KMS-11 (cell line): ENCODE measurements around the gene EBNA1BP2.

ENCODE experiments used
- H2AFZ ChIP-seq: fragments of 200-600 bp; sonication (generic); 2 replicates; pipeline ENCODE4 v1.6.1; 2016; ENCODE audit warnings: antibody characterized with exemption, mixed run types, low read depth
- H3K27ac ChIP-seq: fragments of 200-600 bp; sonication (generic); 2 replicates; pipeline ENCODE4 v1.6.1; 2016; ENCODE audit warnings: mild to moderate bottlenecking, mixed run types
- H3K27me3 ChIP-seq: fragments of 200-600 bp; sonication (generic); 2 replicates; pipeline ENCODE4 v1.6.1; 2017; ENCODE audit warnings: mild to moderate bottlenecking, low read depth, mixed run types, moderate library complexity; ENCODE audit not compliant: insufficient read depth
- H3K36me3 ChIP-seq: fragments of 200-600 bp; sonication (generic); 2 replicates; pipeline ENCODE4 v1.6.1; 2017; ENCODE audit warnings: mild to moderate bottlenecking, mixed run types; ENCODE audit not compliant: insufficient read depth
- H3K4me1 ChIP-seq: fragments of 200-600 bp; sonication (generic); 2 replicates; pipeline ENCODE4 v1.6.1; 2016; ENCODE audit warnings: mild to moderate bottlenecking, low read depth, mixed run types; ENCODE audit not compliant: poor library complexity, severe bottlenecking
- H3K4me2 ChIP-seq: fragments of 200-600 bp; sonication (generic); 2 replicates; pipeline ENCODE4 v1.7.0; 2016; ENCODE audit warnings: mild to moderate bottlenecking, mixed run types
- H3K4me3 ChIP-seq: fragments of 200-600 bp; sonication (generic); IDR thresholded peaks from 2 replicates; pipeline ENCODE4 v1.6.1; 2017; ENCODE audit warnings: low read depth, low read length, mixed read lengths; ENCODE audit not compliant: insufficient read depth
- H3K79me2 ChIP-seq: fragments of 200-600 bp; sonication (generic); 2 replicates; pipeline ENCODE4 v1.6.1; 2016; ENCODE audit warnings: low read depth, mixed run types; ENCODE audit not compliant: insufficient read depth
- H3K9ac ChIP-seq: fragments of 200-600 bp; sonication (generic); 2 replicates; pipeline ENCODE4 v1.6.1; 2016; ENCODE audit warnings: mild to moderate bottlenecking, mixed run types
- H4K20me1 ChIP-seq: fragments of 200-600 bp; sonication (generic); 2 replicates; pipeline ENCODE4 v1.6.1; 2016; ENCODE audit warnings: mild to moderate bottlenecking, mixed run types; ENCODE audit not compliant: insufficient read depth
- CTCF ChIP-seq: fragments of 200-600 bp; sonication (generic); conservative IDR thresholded peaks from 2 replicates; pipeline ENCODE4 v1.6.1; 2017; ENCODE audit warnings: low read depth, mild to moderate bottlenecking, antibody characterized with exemption, low read length, moderate library complexity, mixed read lengths

Gene EBNA1BP2

GRCh38 chr1:43153443-43153842 is 18.6 kb downstream of the EBNA1BP2 start:
- Histone ChIP-seq H3K4me1 (no peaks in the 10 kb centered on the region), H3K4me3 (no peak overlapping the region), H3K27ac (no peak overlapping the region), H3K79me2 (no peaks in the 10 kb centered on the region), H2AFZ (no peak overlapping the region), H3K4me2 (no peak overlapping the region), H3K9ac (no peak overlapping the region), H4K20me1 (no peaks in the 10 kb centered on the region), H3K27me3 (no peaks in the 10 kb centered on the region), H3K36me3 (no peaks in the 10 kb centered on the region)
- no peak for TF ChIP-seq CTCF

- H3K27me3 ChIP-seq = no peaks in the 10 kb centered on the region
- H4K20me1 ChIP-seq = no peaks in the 10 kb centered on the region
- H2AFZ ChIP-seq = no peak overlapping the region
- no peaks in the 10 kb centered on the region for H3K4me1 ChIP-seq
- TF ChIP-seq CTCF = no peak
- no peak overlapping the region for H3K9ac ChIP-seq
- H3K4me2 ChIP-seq = no peak overlapping the region
- H3K79me2 ChIP-seq = no peaks in the 10 kb centered on the region
- H3K27ac ChIP-seq = no peak overlapping the region
- no peak overlapping the region for H3K4me3 ChIP-seq
- H3K36me3 ChIP-seq = no peaks in the 10 kb centered on the region
Observed at GRCh38 chr1:43152866-43153265, 19.2 kb downstream of the EBNA1BP2 start.

GRCh38 chr1:43149889-43150288 is 22.2 kb downstream of the EBNA1BP2 start:
- Histone ChIP-seq H3K27me3 (no peaks in the 10 kb centered on the region), H4K20me1 (no peaks in the 10 kb centered on the region; the same call in 1 of the 2 replicates), H3K4me3 (no peak overlapping the region), H3K27ac (no peak overlapping the region), H3K9ac (no peak overlapping the region), H3K36me3 (no peaks in the 10 kb centered on the region), H3K4me1 (no peaks in the 10 kb centered on the region), H2AFZ (no peak overlapping the region), H3K4me2 (no peak overlapping the region), H3K79me2 (no peaks in the 10 kb centered on the region)
- no peak for TF ChIP-seq CTCF

- Histone ChIP-seq H3K4me1 (no peaks in the 10 kb centered on the region), H3K4me2 (peak overlapping the region; percentile 17; the same call in 1 of the 2 replicates), H3K27ac (no peak overlapping the region), H3K36me3 (no peaks in the 10 kb centered on the region), H3K4me3 (no peak overlapping the region), H3K79me2 (no peaks in the 10 kb centered on the region), H2AFZ (peak overlapping the region; percentile 22; the same call in 1 of the 2 replicates), H3K27me3 (no peaks in the 10 kb centered on the region), H4K20me1 (no peaks in the 10 kb centered on the region; the same call in 1 of the 2 replicates), H3K9ac (no peak overlapping the region)
- TF ChIP-seq CTCF = no peak
Observed at GRCh38 chr1:43147625-43148327, 24.3 kb downstream of the EBNA1BP2 start.
